H9 (cell line): ENCODE measurements around the gene TMEM229B. TPM values are rescaled to one million over a fixed set of nuclear protein-coding genes. Genes with fewer than 3 reads are reported as not detected.

Experiments used
- DNase-seq: peaks from one replicate; pipeline ENCODE4 v3.0.0-alpha.2; 2017
- H2AFZ ChIP-seq: one replicate; pipeline ENCODE4 v1.6.1; 2013; ENCODE audit warnings: mild to moderate bottlenecking, low read length, control low read depth, moderate library complexity
- H2AK5ac ChIP-seq: 2 replicates; pipeline ENCODE4 v1.6.1; 2013; ENCODE audit warnings: low read length, control low read depth, mixed read lengths; ENCODE audit not compliant: insufficient read length
- H2BK120ac ChIP-seq: one replicate; pipeline ENCODE4 v1.6.1; 2013; ENCODE audit warnings: low read depth, mild to moderate bottlenecking, low read length, control low read depth, inconsistent platforms; ENCODE audit not compliant: poor library complexity, severe bottlenecking
- H2BK12ac ChIP-seq: 2 replicates; pipeline ENCODE4 v1.6.1; 2013; ENCODE audit warnings: low read length, control low read depth, mixed read lengths, low read depth; ENCODE audit not compliant: insufficient read length
- H2BK15ac ChIP-seq: 2 replicates; pipeline ENCODE4 v1.6.1; 2013; ENCODE audit warnings: low read depth, low read length, control low read depth
- H2BK20ac ChIP-seq: one replicate; pipeline ENCODE4 v1.6.1; 2013; ENCODE audit warnings: low read depth, mild to moderate bottlenecking, low read length, control low read depth, inconsistent platforms; ENCODE audit not compliant: poor library complexity, severe bottlenecking
- H2BK5ac ChIP-seq: 2 replicates; pipeline ENCODE4 v1.6.1; 2013; ENCODE audit warnings: low read length, control low read depth, mixed read lengths; ENCODE audit not compliant: insufficient read length
- H3K14ac ChIP-seq: 2 replicates; pipeline ENCODE4 v1.6.1; 2013; ENCODE audit warnings: low read length, control low read depth; ENCODE audit not compliant: insufficient read depth
- H3K18ac ChIP-seq: 2 replicates; pipeline ENCODE4 v1.6.1; 2013; ENCODE audit warnings: low read depth, mild to moderate bottlenecking, mixed read lengths, low read length, control low read depth; ENCODE audit not compliant: insufficient read length
- H3K23ac ChIP-seq: 2 replicates; pipeline ENCODE4 v1.6.1; 2013; ENCODE audit warnings: low read length, control low read depth, mixed read lengths, low read depth; ENCODE audit not compliant: insufficient read length
- H3K23me2 ChIP-seq: 2 replicates; pipeline ENCODE4 v1.6.1; 2013; ENCODE audit warnings: low read depth, mild to moderate bottlenecking, mixed read lengths, low read length, control low read depth; ENCODE audit not compliant: insufficient read length, poor library complexity, severe bottlenecking
- H3K27ac ChIP-seq: 2 replicates; pipeline ENCODE4 v1.5.1; 2013; ENCODE audit warnings: low read length, control low read depth, mixed read lengths, low read depth; ENCODE audit not compliant: insufficient read length
- H3K27me3 ChIP-seq: 2 replicates; pipeline ENCODE4 v1.6.1; 2013; ENCODE audit warnings: low read length, control low read depth, inconsistent platforms; ENCODE audit not compliant: insufficient read depth
- H3K4ac ChIP-seq: 2 replicates; pipeline ENCODE4 v1.6.1; 2013; ENCODE audit warnings: low read depth, mild to moderate bottlenecking, control low read depth, inconsistent platforms, low read length, moderate library complexity
- H3K4me1 ChIP-seq: 2 replicates; pipeline ENCODE4 v1.6.1; 2013; ENCODE audit warnings: low read length, control low read depth, inconsistent platforms; ENCODE audit not compliant: insufficient read depth
- H3K4me2 ChIP-seq: 2 replicates; pipeline ENCODE4 v1.6.1; 2013; ENCODE audit warnings: low read length, control low read depth, mixed read lengths; ENCODE audit not compliant: insufficient read length, insufficient read depth
- H3K56ac ChIP-seq: 2 replicates; pipeline ENCODE4 v1.6.1; 2013; ENCODE audit warnings: low read depth, mild to moderate bottlenecking, mixed read lengths, low read length, control low read depth; ENCODE audit not compliant: insufficient read length
- H3K79me1 ChIP-seq: 2 replicates; pipeline ENCODE4 v1.6.1; 2013; ENCODE audit warnings: low read depth, mild to moderate bottlenecking, moderate library complexity, low read length, control low read depth, inconsistent platforms; ENCODE audit not compliant: insufficient read depth, poor library complexity, severe bottlenecking
- H3K79me2 ChIP-seq: 2 replicates; pipeline ENCODE4 v1.6.1; 2013; ENCODE audit warnings: low read length, control low read depth, inconsistent platforms; ENCODE audit not compliant: insufficient read depth
- H3K9ac ChIP-seq: 2 replicates; pipeline ENCODE4 v1.6.1; 2013; ENCODE audit warnings: low read length, control low read depth, mixed read lengths; ENCODE audit not compliant: insufficient read length; ENCODE audit errors: extremely low read depth
- H3K9me3 ChIP-seq: one replicate; pipeline ENCODE4 v1.6.1; 2013; ENCODE audit warnings: low read depth, low read length, inconsistent platforms; ENCODE audit not compliant: control insufficient read depth
- H3T11ph ChIP-seq: one replicate; pipeline ENCODE4 v1.6.1; 2013; ENCODE audit warnings: mild to moderate bottlenecking, low read length, control low read depth, inconsistent platforms
- H4K20me1 ChIP-seq: one replicate; pipeline ENCODE4 v1.6.1; 2013; ENCODE audit not compliant: control insufficient read depth, insufficient read length, insufficient read depth
- H4K5ac ChIP-seq: 2 replicates; pipeline ENCODE4 v1.6.1; 2013; ENCODE audit warnings: low read depth, mild to moderate bottlenecking, mixed read lengths, low read length, control low read depth; ENCODE audit not compliant: insufficient read length
- H4K8ac ChIP-seq: replicated peaks from 2 replicates; pipeline ENCODE4 v1.6.1; 2013; ENCODE audit warnings: low read length, control low read depth, mixed read lengths, low read depth; ENCODE audit not compliant: insufficient read length
- H4K91ac ChIP-seq: 2 replicates; pipeline ENCODE4 v1.6.1; 2013; ENCODE audit warnings: low read depth, mild to moderate bottlenecking, moderate library complexity, mixed read lengths, low read length, control low read depth; ENCODE audit not compliant: insufficient read length
- H3K27ac Mint-ChIP-seq, 3 experiments: 2 replicates in 2 of 3; 3 replicates in 1 of 3; pipeline ENCODE4 v1.8.0; 2020 to 2021; ENCODE audit warnings: mixed read lengths in 3 of 3, mild to moderate bottlenecking in 1 of 3, moderate library complexity in 1 of 3
- H3K27me3 Mint-ChIP-seq: 2 replicates; pipeline ENCODE4 v1.8.0; 2021; ENCODE audit warnings: low read depth, mild to moderate bottlenecking, moderate library complexity, mixed read lengths
- H3K36me3 Mint-ChIP-seq, 3 experiments: 2 replicates in 2 of 3; 3 replicates in 1 of 3; pipeline ENCODE4 v1.8.0; 2020 to 2021; ENCODE audit warnings: low read depth in 3 of 3, mixed read lengths in 3 of 3; ENCODE audit not compliant: insufficient read depth in 1 of 3
- H3K4me1 Mint-ChIP-seq, 2 experiments: 2 replicates each; pipeline ENCODE4 v1.8.0; 2020; ENCODE audit warnings: mixed read lengths in 2 of 2
- H3K4me3 Mint-ChIP-seq, 2 experiments: 2 replicates in 1 of 2; 3 replicates in 1 of 2; pipeline ENCODE4 v1.8.0; 2020 to 2021; ENCODE audit warnings: mild to moderate bottlenecking in 2 of 2, mixed read lengths in 2 of 2, moderate library complexity in 1 of 2
- H3K9me3 Mint-ChIP-seq, 2 experiments: 2 replicates in 1 of 2; 3 replicates in 1 of 2; pipeline ENCODE4 v1.8.0; 2020; ENCODE audit warnings: mild to moderate bottlenecking in 2 of 2, mixed read lengths in 2 of 2, moderate library complexity in 1 of 2
- WGBS: extraction: QIAGEN DNeasy Blood & Tissue Kit; methylation state at CpG from one replicate; pipeline ENCODE4 v1.1.7; 2013; ENCODE audit warnings: missing lambda C conversion rate, low lambda C conversion rate, mixed read lengths; ENCODE audit not compliant: insufficient read length; ENCODE audit errors: extremely low coverage; 5-methylcytosine and 5-hydroxymethylcytosine counted together
- total RNA-seq: library from RNA; stranded (reverse); gene quantifications from 2 replicates; pipeline ENCODE4 v1.2.1, GENCODE V29; 2021
- TF ChIP-seq, protein P1 (sequence below): fragments of 200-600 bp; sonication (generic); conservative IDR thresholded peaks from 3 replicates; pipeline ENCODE4 v1.8.0; 2021; ENCODE audit warnings: antibody characterized with exemption, mild to moderate bottlenecking

The TMEM229B gene
- total RNA-seq, 1 experiment from 2014 or later = 0.24 TPM

DNA sequence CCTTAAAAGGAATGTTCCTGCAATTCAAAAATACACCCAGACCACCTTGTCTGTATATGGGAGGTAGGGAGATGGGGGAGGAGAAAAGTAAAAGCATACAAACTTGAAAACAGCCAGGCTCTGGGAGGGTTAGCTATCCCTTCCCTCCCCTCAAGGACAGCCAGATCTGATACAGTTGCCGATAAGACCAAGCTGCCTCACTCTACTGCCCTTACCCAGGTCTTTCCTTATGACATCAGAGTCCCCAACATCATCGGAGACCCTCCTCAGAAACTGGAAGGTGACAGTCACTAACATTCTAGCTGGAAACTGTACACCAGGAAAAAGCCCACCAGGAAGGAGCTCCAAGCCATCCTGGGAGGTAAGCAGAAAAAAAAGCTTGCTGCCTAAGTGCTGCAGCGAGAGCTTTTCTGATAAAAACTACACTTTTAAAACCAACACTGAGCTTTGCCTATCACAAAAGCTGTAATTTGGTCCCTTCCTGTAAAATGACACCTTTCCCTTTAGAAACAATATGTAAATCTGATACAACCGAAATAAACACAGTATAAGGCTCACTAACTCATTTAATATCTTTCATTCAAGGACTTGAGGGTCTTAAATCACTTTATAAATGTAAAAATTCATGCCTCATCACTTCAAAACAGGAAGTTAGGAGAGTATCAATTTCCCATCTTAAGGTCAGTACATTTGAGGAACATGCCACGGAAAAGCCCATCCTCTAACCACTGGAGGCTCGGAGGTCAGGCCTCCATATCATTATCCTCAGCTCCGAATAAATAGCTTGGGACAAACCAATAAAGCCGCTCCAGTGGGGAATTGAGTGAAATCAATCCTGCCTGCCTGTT is 24.2 kb upstream of the TMEM229B start:
- Histone ChIP-seq H2AFZ (no peak overlapping the region), H3T11ph (no peak overlapping the region), H3K9me3 (no peaks in the 10 kb centered on the region), H2AK5ac (no peak overlapping the region), H3K27ac (no peak overlapping the region), H3K79me1 (no peaks in the 10 kb centered on the region), H3K56ac (no peak overlapping the region), H2BK20ac (no peak overlapping the region), H3K18ac (no peak overlapping the region), H2BK5ac (no peak overlapping the region), H3K23me2 (peaks cover 7% of the 10 kb centered on the region), H2BK12ac (no peak overlapping the region), H3K27me3 (peaks cover 12% of the 10 kb centered on the region; the same call in 1 of the 2 replicates), H3K4me2 (no peak overlapping the region), H3K4me1 (peaks cover 2% of the 10 kb centered on the region; the same call in 1 of the 2 replicates), H4K91ac (no peak overlapping the region), H3K79me2 (no peaks in the 10 kb centered on the region), H4K20me1 (no peaks in the 10 kb centered on the region), H2BK120ac (no peak overlapping the region), H4K8ac (no peak overlapping the region), H4K5ac (no peak overlapping the region), H3K23ac (no peak overlapping the region), H3K4ac (no peak overlapping the region), H3K9ac (no peak overlapping the region), H3K14ac (no peak overlapping the region), H2BK15ac (no peak overlapping the region)
- H3K4me1 Mint-ChIP-seq = peaks cover 0 to 5% of the 10 kb centered on the region in 2 experiments; a peak in 2 of 4 replicates
- H3K27me3 Mint-ChIP-seq = peaks cover 68% of the 10 kb centered on the region
- TF ChIP-seq, protein P1, sequence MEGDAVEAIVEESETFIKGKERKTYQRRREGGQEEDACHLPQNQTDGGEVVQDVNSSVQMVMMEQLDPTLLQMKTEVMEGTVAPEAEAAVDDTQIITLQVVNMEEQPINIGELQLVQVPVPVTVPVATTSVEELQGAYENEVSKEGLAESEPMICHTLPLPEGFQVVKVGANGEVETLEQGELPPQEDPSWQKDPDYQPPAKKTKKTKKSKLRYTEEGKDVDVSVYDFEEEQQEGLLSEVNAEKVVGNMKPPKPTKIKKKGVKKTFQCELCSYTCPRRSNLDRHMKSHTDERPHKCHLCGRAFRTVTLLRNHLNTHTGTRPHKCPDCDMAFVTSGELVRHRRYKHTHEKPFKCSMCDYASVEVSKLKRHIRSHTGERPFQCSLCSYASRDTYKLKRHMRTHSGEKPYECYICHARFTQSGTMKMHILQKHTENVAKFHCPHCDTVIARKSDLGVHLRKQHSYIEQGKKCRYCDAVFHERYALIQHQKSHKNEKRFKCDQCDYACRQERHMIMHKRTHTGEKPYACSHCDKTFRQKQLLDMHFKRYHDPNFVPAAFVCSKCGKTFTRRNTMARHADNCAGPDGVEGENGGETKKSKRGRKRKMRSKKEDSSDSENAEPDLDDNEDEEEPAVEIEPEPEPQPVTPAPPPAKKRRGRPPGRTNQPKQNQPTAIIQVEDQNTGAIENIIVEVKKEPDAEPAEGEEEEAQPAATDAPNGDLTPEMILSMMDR = no peak
- H3K27ac Mint-ChIP-seq = no peak overlapping the region
- WGBS = no CpG with 5 or more reads among the region's 8 CpGs
- H3K36me3 Mint-ChIP-seq = no peaks in the 10 kb centered on the region
- DNase-seq = no peak
- no peaks in the 10 kb centered on the region for H3K9me3 Mint-ChIP-seq
- no peak overlapping the region for H3K4me3 Mint-ChIP-seq
